HG03139 (cell line): Measurements from ENCODE around the gene LDB2.

Experiments used
- ATAC-seq: cut with Tn5 transposase; IDR thresholded peaks from one replicate; pipeline ENCODE4 v1.9.1; 2021; ENCODE audit not compliant: unreplicated experiment

LDB2 gene

DNA sequence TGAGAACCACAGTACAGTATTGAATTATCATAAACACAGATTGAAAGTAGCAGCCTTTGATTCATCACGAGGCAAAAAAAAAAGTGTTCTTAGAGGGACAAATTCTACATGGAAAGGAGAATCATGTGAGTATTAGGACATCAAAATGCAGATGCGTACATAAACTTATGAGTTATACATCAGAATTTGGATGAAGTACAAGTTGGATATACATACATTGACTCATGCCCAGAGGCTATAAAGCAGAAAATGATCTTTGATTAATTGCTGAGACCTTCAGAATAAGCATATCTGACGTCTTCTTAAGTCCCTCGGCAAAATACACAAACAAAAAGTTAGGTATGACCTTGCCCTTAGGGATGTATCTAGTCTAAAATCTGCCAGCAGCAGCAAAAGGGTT lies 206.4 kb downstream of the LDB2 start:
- ATAC-seq: no peak

DNA sequence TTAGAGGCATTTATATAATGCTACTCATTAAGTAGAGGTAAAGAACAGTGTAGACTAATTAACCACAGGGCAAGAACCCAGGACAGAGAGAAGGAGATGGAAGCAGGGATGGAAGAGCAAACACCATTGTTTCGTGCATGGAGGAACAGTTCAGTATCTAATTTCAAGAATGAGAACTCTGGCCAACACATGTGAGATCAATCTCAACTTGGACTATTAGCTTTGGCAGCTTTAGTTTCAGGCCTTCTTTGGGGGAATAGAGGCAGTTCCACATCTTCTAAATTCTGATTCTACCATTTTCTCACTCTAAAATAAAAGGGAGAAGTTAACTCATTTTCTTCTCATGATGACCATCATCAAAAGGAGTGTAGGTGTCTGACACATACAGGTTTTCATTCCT lies 207.0 kb downstream of the LDB2 start:
- ATAC-seq: no peak

DNA sequence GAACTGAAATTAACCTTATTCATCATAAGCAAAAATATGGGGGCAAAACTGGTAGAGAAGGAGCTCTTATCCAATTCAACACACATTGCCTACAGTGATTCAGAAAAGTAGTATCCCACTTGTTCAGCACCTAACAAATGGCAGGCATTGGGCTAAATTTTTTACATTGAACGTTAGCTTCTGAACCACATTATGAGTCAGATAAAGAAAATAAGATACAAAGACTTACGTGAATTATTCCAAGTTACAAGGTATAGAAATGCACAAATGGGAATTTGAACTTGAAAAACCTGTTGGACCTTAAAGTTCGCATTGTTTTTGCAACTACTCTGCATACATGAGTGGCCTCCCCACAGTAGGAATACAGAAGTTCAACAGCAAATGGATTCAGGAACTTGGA lies 210.6 kb downstream of the LDB2 start:
- no peak for ATAC-seq

DNA sequence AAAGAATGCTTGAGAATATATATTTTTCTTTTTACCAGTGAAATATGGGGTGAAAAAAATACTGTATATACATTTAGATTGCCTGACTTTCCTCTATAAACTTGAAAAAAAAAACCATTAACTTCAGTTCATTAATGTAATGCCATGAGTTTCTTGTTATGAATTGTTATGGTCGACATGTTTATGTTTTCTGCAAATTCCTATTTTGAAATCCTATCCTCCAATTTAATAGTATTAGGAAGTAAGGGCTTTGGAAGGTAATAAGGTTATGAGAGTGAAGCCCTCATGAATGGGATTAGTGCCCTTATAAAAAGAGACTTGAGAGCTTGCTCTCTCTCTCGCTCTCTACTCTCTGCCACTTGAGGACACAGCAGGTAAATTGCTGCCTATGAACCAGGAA lies 211.4 kb downstream of the LDB2 start:
- ATAC-seq: no peak

DNA sequence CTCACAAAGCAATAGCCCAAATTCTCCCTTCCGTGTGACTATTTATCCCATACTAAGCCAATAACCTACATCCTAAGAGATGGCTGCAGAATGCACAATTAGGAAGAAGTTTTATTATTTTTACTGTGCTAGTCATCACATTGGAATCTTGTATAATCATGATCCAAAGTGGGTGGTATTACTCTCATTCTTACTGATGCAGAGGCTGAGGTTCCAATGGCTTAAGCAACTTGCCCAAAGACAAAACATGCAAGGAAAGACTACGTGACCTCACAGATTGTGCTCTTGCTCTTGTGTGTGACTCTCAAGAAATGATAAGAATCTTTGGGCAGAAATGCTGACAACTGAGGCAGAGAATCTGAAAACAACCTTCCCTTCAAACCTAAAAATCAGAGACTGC lies 212.2 kb downstream of the LDB2 start:
- no peak for ATAC-seq

DNA sequence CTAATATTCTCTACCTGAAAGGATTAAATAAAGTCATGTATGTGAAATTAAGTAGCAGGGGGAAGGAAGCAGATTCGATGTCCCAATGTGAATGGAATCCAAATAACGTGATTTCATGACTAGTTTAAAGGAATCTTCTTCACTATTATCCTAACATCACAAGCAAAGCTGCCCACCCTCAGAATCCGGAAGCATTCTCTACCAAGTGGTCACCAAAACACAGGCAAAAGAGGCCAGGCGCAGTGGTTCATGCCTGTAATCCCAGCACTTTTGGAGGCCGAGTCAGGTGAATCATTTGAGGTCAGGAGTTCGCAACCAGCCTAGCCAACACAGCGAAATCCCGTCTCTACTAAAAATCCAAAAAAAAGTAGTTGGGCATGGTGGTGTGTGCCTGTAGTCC lies 212.9 kb downstream of the LDB2 start:
- no peak for ATAC-seq

DNA sequence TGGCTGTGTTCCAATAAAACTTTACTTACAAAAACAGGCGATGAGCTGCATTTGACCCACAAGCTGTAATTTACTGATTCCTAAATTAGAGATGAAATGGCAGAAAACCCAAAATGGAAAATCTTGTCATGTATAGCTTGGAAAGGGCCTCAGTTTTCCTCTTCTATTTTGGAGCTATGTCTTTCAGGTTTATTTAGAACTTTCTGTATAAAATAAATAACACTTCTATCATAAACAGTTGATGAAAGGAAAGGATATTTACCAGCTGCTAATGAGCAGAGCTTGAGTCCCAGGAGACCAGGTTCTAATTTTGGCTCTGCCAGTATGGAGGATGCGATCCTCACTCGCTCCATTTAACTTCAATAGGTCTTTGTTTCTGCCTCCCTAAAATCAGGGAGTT lies 213.5 kb downstream of the LDB2 start:
- no peak for ATAC-seq

DNA sequence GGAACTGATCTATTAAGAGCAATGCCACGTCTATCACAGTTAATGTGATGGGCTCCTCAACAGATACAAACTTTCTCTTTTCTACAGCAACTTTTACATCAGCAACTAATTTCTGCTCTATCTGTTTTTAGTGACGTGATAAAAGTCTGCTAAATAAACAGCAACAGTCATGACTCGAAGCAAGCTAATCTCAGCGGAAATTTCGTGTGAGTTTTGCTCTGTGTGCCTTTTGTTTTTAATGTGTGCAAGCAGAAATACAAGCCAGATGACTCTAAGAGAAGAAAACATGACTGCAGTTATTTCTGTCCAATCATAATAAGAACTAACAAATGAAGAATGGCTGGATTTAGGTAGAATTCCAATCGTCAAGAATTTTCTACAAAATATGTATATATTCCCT lies 214.3 kb downstream of the LDB2 start:
- no peak for ATAC-seq

DNA sequence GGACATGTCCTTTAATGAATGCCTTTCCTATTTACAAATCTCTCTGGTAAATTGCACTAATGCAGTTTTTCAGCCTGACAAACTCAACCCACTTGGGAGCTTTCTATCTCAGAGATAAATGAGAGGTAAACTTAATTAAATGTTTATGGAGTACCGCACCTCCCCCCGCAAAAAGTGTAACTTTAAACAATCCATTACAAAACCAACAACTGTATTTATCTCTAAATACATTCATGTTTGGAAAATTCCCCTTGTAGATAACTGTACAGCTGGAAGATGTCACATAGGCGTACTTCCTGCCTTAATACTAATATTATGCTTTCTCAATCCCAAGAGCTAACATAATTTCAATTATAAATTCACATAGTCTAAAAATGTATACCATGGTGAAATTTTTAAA lies 215.5 kb downstream of the LDB2 start:
- no peak for ATAC-seq

DNA sequence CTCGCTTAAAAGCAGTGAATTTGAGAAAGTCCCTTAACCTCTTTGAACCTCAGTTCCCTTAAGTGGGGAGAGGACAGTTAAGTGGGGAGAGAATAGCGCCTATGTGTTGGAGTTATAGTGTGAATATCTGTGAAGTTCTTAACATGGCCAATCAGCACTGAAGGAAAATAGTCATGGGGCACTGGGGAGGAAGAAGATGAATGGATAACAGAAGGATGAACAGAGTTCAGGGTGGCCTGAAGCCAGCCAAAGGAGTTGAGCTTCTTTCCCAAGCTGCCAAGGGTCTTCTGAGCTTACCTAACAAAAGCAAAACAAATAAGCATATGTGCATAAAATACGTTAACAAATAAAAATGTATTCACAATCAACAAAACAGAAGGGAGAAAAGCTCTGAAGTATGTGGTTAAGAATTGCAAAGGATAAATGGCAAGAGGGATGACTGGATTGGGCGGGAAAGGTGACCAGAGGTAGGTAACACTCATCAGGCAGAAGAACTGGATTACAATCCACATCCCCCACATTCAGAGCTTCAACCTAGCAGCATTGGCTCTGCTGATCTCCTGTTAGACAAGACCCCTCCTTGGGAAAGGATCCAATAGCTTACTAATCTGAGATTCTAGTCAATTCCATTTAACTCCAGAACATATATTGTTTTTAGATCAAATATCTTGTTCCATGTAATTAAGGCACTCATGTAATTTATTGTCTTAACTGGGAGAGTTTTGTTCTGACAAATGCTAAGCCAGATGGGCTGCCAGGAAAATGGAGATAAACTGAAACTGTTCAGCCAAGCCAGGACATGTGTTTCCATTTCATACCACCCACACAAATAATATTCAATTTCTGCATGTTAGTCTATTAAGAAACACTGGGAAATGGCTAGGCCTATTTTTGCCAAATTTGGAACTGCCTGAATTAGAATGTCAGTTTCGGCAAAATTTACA lies 221.2 kb downstream of the LDB2 start:
- no peak for ATAC-seq

DNA sequence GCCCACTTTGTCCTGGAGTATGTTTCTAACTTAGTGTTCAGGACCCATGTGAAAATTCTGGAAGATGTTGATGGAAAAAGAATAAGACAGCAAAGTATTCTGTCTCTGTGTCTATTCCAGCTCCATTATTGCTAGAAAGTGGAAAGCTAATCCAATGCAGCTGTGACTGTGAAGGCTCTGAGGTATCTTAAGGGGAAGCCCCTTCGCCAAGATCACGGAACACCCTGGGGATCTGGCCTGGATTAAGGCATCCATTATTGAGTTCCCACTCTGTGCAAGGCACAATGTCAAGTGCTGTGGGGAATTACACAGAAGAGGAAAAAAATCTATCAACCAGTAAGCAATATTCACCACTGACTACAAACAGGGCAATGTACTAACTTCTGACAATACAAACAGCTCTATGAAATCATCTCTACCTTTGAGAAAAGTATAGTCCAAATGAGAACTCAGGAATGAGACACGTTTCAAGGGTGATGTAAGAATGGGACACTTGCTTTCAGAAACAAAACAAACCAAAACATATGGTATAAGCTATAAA lies 222.1 kb downstream of the LDB2 start:
- no peak for ATAC-seq

DNA sequence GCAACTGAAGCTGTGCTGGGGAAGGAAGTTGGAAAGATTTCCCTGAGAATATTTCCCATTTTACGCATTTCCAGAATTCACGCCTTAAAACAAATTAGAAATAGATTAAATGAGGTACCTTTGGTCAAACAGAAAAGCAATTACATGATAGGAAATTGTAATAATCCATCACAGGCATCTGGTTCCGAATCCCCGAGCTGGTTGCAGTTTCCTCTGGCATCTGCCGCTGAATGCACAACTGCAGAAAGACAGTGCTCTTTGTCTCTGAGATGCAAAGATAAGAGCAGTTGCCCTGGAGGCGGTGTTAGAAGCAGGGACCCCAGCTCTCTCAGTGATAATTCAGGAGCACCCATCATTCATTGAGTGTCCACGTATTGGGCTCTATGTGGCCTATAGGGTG lies 224.4 kb downstream of the LDB2 start:
- ATAC-seq: no peak

DNA sequence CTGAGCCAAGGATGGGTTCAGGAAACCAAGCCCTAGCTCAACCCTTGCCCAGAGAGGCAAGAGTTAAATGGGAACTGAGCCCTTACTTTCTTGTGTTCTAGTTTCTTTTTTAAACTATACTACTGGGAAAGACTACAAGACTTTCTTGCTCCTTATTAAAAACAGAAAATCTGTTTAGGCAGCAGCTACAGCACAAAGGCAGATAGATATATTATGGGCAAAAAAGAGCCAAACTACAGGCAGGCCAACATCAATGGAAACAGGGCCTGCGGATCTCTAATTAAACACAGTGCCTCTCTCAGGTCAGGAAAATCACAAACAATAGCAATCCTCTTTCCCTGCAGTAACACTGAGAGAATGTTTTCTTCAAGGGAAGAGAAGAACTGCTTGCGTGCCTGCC lies 226.0 kb downstream of the LDB2 start:
- no peak for ATAC-seq

DNA sequence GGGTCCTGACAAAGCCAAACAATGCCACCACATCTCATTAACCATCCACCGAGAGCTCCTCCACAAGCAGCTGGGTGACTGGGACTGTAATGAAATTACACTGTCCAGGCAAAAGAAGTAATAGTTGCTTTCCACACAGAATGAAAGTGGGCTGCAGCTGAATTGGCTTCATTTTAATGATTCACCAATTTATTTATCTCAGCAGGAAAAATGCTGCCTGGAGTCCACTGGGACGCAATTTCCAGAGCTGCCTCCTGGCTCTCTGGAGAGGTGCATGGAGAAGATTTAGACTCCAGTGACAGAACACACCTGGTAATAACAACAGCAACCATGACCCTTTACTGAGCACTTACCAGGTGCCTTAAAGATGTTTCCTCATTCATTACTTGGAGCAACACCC lies 226.7 kb downstream of the LDB2 start:
- no peak for ATAC-seq

DNA sequence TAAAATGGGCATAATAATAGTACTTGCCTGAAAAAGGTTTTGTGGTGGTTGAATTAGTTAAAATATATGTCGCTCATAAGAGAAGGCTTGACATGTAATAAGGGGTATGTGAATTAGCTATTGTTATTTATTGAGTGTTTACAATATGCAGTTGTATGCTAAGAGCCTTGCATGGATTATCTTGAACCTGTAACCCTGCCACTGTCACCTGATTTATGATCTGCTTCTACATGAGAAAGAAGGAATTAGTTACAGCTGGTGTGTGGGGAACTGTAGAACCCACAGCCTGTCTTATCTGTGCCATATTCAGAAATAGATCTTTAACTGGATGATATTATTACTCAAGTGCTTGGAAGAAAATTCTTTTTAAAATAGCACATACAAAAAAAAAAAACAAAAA lies 227.7 kb downstream of the LDB2 start:
- no peak for ATAC-seq

DNA sequence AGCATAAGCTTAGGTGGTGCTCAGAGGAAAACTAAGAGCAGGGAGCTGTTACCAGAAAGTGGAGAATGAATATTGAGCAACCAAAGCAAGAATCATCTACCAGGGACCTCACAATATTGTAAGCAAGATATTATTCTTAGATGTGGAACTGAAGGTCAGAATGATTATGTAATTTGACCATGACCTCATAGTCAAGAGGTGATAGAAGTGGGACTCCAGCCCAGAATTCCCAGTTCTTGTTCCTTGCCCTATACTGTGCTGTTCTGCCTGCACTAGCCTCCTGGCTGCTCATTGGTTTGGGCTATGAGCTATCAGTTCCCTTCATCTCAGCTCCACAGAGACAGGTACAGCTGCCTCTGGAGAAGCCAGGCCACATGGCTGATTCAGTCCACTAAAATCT lies 229.4 kb downstream of the LDB2 start:
- no peak for ATAC-seq

DNA sequence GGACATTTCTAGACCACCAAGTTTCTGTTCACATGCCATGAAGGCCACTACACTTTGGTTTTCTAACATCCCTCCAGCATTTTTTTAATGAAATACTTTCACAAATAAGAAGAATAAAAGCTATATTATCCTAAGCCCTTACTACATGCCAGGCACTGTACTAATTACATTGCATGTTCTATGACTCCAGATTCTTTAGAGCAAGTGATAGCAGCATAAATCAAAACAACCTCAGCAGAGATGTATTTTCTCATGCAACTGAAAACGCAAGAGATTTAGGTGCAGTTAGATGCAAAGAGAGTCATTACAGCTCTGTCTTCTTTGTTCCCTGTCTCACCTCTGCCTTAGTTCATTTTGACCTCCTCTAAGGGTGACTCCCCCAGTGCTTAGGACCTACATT lies 230.0 kb downstream of the LDB2 start:
- ATAC-seq: no peak

DNA sequence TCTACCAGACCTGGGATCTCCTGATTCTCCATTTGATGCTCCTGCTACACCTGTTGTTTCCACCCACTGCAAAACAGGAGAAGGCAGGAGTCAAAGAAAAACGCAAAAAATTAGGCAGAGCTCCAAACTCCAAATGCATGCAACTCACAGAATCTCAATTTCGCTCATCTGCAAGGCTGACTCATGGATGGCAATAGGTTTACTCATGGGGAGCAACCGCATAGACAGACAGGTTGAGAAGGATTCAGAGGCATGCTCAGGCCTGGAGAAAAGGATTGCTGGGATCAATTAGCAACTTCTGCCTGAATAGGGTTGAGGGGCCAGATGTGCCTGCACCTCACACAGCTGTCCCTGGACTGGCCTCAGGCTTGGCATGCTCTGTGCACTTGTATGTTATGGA lies 231.0 kb downstream of the LDB2 start:
- no peak for ATAC-seq

DNA sequence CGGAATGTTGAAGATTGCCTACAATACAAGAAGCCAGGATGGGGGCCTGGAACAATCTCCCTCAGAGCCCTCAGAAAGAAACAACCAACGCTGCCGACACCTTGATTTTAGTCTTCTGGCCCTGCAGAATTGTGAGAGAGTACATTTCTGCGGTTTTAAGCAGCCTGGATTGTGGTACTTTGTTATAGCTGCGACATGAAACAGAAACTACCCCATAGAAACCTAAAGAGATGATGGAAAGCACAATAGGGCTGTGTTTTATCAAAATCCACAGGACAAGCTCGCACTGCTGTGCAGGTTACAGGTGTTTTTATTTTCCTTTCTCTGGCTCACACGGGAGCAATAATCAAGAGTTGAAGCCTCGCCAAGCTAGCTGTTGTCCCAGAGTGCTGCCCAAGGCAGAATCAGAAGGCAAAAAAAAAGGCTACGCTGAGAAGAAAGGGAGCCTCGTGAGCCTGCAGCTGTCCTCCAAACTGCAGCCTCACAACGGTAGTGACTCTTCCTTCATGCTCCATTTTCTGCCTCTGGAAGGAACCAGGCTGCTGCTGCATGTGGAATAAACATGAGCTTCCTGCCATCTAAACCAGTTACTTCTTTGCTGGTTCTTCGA lies 232.4 kb downstream of the LDB2 start:
- ATAC-seq: no peak

DNA sequence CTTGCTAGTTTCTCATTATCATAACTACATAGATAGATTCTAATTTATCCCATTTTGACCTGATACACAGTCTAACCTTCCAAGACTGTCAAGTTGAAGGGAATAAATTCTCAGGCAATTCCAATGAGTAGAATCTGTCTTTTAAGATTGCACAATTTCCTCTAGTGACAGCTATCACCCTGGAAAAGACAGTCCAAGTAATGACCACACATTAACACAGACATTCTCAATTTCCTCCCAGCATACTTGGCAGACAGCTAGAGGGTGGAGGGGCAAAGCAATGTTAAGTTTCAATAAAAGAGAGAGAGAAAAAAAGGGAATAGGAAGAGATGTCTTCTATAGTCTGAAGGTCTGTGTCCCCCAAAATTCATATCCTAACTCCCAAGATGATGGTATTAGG lies 234.7 kb downstream of the LDB2 start:
- ATAC-seq: no peak

DNA sequence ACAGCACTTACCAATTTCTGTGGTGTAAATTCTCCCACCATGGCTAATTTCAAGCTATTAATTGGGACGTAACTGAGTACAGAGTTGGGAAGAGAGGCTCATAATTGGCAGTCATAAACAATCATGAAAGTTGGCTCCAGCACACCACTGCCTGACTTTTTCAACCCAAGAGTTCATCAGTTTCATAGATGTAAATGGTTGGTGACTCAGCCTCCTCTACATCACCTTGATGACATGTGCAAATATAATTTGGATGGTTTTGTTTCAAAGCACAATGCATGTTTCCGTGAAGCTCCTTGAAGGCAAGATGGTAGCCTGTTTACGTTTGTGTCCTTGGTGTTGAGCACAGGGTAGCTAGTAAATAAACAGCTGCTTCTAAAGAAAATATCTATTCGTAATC lies 235.1 kb downstream of the LDB2 start:
- no peak for ATAC-seq

DNA sequence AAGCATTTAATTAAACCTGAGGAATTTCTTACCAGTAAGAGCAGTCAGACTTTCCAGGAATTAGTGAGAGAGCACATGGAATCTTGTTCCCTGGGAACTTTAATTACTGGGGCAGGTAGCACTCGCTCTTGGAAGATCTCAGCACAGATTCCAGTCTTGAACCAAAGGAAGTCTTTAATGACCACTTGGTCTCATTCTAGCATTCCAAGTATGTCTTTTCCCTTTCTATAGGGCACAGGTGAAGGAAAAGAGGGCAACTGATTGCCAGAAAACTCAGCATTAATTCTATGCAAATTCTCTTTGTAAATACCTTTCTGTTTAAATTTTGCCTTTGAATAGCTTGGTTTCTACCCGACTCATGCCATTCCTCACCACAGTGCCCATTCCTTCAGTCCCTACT lies 236.6 kb downstream of the LDB2 start:
- no peak for ATAC-seq
